MM.1S (cell line): Measurements from ENCODE around the gene INPP4B.

ENCODE experiments used
- EZH2 ChIP-seq: fragments of 300-600 bp; sonication (generic); optimal IDR thresholded peaks from 2 replicates; pipeline ENCODE3; 2017; ENCODE audit warnings: low read depth, mild to moderate bottlenecking, antibody characterized with exemption, low read length, mixed read lengths
- EZH2phosphoT487 ChIP-seq: fragments of 300-600 bp; sonication (generic); IDR thresholded peaks from 2 replicates; pipeline ENCODE4 v1.6.1; 2018; ENCODE audit warnings: antibody characterized with exemption, low read length
- TF ChIP-seq, protein P1 (sequence below): fragments of 300-600 bp; sonication (generic); IDR thresholded peaks from 2 replicates; pipeline ENCODE4 v1.5.1; 2016; ENCODE audit warnings: antibody characterized with exemption, low read length, mixed read lengths

DNA sequence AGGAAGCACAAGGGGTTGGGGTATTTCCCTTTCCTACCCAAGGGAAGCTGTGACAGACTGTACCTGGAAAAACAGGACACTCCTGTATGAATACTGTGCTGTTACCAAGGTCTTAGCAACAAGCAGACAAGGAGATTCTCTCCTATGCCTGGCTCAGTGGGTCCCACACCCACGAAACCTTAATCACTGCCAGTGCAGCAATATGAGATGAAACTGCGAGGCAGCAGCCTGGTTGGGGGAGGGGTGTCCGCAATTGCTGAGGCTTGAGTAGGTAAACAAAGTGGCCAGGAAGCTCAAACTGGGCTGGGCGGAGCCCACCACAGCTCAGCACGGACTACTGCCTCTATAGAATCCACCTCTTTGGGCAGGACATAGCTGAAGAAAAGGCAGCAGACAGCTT is 197.7 kb downstream of the INPP4B start:
- TF ChIP-seq, protein P1, sequence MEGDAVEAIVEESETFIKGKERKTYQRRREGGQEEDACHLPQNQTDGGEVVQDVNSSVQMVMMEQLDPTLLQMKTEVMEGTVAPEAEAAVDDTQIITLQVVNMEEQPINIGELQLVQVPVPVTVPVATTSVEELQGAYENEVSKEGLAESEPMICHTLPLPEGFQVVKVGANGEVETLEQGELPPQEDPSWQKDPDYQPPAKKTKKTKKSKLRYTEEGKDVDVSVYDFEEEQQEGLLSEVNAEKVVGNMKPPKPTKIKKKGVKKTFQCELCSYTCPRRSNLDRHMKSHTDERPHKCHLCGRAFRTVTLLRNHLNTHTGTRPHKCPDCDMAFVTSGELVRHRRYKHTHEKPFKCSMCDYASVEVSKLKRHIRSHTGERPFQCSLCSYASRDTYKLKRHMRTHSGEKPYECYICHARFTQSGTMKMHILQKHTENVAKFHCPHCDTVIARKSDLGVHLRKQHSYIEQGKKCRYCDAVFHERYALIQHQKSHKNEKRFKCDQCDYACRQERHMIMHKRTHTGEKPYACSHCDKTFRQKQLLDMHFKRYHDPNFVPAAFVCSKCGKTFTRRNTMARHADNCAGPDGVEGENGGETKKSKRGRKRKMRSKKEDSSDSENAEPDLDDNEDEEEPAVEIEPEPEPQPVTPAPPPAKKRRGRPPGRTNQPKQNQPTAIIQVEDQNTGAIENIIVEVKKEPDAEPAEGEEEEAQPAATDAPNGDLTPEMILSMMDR = no peak
- TF ChIP-seq EZH2phosphoT487 = no peak
- TF ChIP-seq EZH2 = no peak
